A673 (cell line): ENCODE measurements around the gene OSBPL1A.

Experiments
- EZH2 ChIP-seq: fragments of 200-600 bp; sonication (generic); IDR thresholded peaks from 2 replicates; pipeline ENCODE4 v1.6.1; 2017; ENCODE audit warnings: borderline replicate concordance, low read depth, mild to moderate bottlenecking, mixed read lengths, antibody characterized with exemption, low read length; ENCODE audit not compliant: poor library complexity, severe bottlenecking
- TF ChIP-seq, protein P1 (sequence below): fragments of 300-800, 200-600 bp; sonication (generic); conservative IDR thresholded peaks from 2 replicates; pipeline ENCODE4 v1.5.1; 2017; ENCODE audit warnings: low read depth, mild to moderate bottlenecking, antibody characterized with exemption, low read length, moderate library complexity, mixed read lengths

- TF ChIP-seq EZH2 = no peak
- TF ChIP-seq, protein P1, sequence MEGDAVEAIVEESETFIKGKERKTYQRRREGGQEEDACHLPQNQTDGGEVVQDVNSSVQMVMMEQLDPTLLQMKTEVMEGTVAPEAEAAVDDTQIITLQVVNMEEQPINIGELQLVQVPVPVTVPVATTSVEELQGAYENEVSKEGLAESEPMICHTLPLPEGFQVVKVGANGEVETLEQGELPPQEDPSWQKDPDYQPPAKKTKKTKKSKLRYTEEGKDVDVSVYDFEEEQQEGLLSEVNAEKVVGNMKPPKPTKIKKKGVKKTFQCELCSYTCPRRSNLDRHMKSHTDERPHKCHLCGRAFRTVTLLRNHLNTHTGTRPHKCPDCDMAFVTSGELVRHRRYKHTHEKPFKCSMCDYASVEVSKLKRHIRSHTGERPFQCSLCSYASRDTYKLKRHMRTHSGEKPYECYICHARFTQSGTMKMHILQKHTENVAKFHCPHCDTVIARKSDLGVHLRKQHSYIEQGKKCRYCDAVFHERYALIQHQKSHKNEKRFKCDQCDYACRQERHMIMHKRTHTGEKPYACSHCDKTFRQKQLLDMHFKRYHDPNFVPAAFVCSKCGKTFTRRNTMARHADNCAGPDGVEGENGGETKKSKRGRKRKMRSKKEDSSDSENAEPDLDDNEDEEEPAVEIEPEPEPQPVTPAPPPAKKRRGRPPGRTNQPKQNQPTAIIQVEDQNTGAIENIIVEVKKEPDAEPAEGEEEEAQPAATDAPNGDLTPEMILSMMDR = no peak
Observed at GRCh38 chr18:24160086-24160485, 237.5 kb downstream of the OSBPL1A start.
